Liver (tissue), 3 donors: ENCODE data around the gene MIEF1.

Experiments used
- CTCF ChIP-seq: fragments of 150-350 bp; IDR thresholded peaks from 2 replicates; pipeline ENCODE4 v1.5.1; 2017; ENCODE audit warnings: improper control_type of control experiment, low read depth, low read length; ENCODE audit not compliant: missing input control
- FOXA2 ChIP-seq: IDR thresholded peaks from 2 replicates; pipeline ENCODE4 v1.6.1; 2016; ENCODE audit warnings: antibody characterized with exemption
- HNF4A ChIP-seq, 2 donors: conservative IDR thresholded peaks; 2 replicates each; pipeline ENCODE4 v1.6.1; 2016; ENCODE audit warnings: antibody characterized with exemption in 2 of 2, mild to moderate bottlenecking in 2 of 2
- RXRA ChIP-seq, 2 donors: IDR thresholded peaks; 2 replicates each; pipeline ENCODE4 v1.6.1; 2017 to 2018; ENCODE audit warnings: antibody characterized with exemption in 2 of 2, mild to moderate bottlenecking in 1 of 2
- TAF1 ChIP-seq: conservative IDR thresholded peaks from 2 replicates; pipeline ENCODE4 v1.6.1; 2016; ENCODE audit warnings: antibody characterized with exemption, mild to moderate bottlenecking
- donor health status: healthy.
- donor health status: healthy.

GRCh38 chr22:39480557-39480956, 21.5 kb upstream of the MIEF1 start:
- TF ChIP-seq RXRA (IDR thresholded peaks at IDR 0.05) (no peak), CTCF (no peak), HNF4A (conservative IDR thresholded peaks at IDR 0.05) (no peak), FOXA2 (no peak), TAF1 (no peak)
